Adrenal gland (tissue), 5 donors: Measurements from ENCODE around the gene USF2.

ENCODE experiments used
- POLR2A ChIP-seq, 2 donors: fragments of 450-650 bp; IDR thresholded peaks; one replicate each; pipeline ENCODE4 v1.6.1; 2017; ENCODE audit warnings: antibody characterized with exemption in 2 of 2, mild to moderate bottlenecking in 2 of 2, moderate library complexity in 1 of 2
- TF ChIP-seq, protein P1 (sequence below), 6 experiments: fragments of 450-650 bp in 4 of 6; fragments of 200-600 bp in 2 of 6; sonication (generic) in 1 of 6; IDR thresholded peaks; 1 replicate in 5 of 6; 2 replicates in 1 of 6; pipeline versions ENCODE4 v1.5.1 to v1.8.0; 2016 to 2021; ENCODE audit warnings: antibody characterized with exemption in 6 of 6, mild to moderate bottlenecking in 2 of 6, moderate library complexity in 1 of 6
- donor health status: DM: no; HTN: no; CAD: no.

DNA sequence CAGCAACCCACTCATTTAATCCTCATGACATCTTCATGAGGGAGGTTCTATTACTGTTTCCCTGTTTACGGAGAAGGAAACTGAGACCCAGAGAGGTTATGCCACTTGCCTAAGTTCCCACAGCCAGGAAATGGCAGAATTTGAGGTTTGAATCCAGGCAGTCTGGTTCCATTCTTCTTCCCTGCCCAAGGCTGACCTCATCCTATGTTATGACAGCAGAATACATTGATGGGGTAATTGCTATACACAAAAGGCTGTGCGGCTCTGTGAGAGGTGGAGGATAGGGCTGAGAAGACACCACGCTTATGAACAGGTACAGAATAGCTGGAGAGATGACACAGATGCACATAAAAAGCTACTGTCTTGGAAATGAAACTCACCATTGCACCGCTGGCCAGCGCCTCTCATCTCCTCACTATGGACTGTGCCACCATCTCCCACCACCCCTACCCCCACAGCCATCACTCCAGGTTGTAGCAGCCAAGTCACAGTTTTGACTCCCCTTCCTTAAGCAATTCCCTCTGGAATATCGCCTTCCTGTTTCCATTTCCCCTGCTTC is 34.7 kb downstream of the USF2 start:
- TF ChIP-seq, protein P1, sequence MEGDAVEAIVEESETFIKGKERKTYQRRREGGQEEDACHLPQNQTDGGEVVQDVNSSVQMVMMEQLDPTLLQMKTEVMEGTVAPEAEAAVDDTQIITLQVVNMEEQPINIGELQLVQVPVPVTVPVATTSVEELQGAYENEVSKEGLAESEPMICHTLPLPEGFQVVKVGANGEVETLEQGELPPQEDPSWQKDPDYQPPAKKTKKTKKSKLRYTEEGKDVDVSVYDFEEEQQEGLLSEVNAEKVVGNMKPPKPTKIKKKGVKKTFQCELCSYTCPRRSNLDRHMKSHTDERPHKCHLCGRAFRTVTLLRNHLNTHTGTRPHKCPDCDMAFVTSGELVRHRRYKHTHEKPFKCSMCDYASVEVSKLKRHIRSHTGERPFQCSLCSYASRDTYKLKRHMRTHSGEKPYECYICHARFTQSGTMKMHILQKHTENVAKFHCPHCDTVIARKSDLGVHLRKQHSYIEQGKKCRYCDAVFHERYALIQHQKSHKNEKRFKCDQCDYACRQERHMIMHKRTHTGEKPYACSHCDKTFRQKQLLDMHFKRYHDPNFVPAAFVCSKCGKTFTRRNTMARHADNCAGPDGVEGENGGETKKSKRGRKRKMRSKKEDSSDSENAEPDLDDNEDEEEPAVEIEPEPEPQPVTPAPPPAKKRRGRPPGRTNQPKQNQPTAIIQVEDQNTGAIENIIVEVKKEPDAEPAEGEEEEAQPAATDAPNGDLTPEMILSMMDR (IDR thresholded peaks at IDR 0.05) = no peak
- TF ChIP-seq POLR2A (IDR thresholded peaks at IDR 0.05) = no peak
